Measurements from ENCODE around the gene BIN1.

DNA sequence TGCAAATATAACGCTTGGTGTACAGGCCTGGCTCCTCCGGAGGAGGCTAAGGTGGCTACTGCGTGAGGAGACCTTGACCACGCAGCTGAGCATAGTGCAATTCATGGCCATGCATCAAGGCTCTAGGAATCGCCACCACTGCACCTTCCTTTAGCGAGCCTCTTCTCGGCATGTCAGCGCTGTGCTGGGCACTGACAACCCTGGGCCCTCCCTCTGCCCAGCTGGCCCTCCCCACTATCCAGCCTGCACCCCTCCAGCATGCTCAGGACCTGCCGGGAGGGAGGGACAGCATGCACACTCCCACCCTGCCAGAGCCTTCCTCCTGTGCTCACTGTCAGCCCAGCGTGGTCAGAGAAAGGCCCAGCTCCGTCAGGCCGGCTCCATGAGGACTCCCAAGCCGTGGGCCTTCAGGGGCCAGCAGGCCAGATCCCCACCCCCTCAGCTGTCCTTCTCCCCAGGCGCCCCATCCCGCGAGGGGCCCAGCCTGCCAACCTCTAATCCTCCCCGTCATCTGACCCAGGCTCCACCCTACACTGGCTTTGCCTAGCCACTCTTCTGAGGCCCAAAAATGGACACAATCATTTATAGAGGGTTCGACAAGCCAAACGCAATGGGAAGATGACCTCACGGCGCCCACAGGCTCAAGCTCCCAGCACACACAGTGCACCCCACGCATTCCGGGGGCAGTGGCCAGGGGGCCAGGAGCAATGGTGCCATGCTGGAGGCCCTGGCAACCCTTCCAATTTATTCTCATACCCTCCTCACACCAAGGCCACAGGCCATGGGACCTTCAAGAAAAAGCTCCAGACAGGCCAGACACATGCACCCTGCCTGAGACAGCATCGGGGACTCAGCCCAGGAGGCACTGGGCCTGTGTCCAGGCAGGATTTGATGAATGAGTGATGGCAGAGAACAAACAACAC lies 3.5 kb downstream of the BIN1 start:
- TF ChIP-seq, protein P1, sequence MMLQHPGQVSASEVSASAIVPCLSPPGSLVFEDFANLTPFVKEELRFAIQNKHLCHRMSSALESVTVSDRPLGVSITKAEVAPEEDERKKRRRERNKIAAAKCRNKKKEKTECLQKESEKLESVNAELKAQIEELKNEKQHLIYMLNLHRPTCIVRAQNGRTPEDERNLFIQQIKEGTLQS (IDR thresholded peaks at IDR 0.05): no peak
- no peak for TF ChIP-seq CTCF (IDR thresholded peaks at IDR 0.05 in 2 of 3, conservative IDR thresholded peaks at IDR 0.05 in 1 of 3; ENCODE audit: borderline replicate concordance in 1 of 3, insufficient read depth in 1 of 3, low read depth in 2 of 3, low read length in 2 of 3)
- TF ChIP-seq POLR2A (IDR thresholded peaks at IDR 0.05; ENCODE audit: borderline replicate concordance, extremely low read depth, insufficient read depth, insufficient read length): no peak
- TF ChIP-seq SIN3A (IDR thresholded peaks at IDR 0.05; ENCODE audit: low read depth): no peak
- TF ChIP-seq POLR2AphosphoS5 (IDR thresholded peaks at IDR 0.05; ENCODE audit: low read depth, low read length): no peak
- TF ChIP-seq EZH2 (IDR thresholded peaks at IDR 0.05): no peak
- no peak for TF ChIP-seq YY1 (IDR thresholded peaks at IDR 0.05; ENCODE audit: extremely low read depth, insufficient replicate concordance, low read depth, low read length)
- no peak for TF ChIP-seq EZH2phosphoT487 (IDR thresholded peaks at IDR 0.05; ENCODE audit: borderline replicate concordance)
- no peak for TF ChIP-seq REST (IDR thresholded peaks at IDR 0.05; ENCODE audit: low read depth)
- TF ChIP-seq RAD21 (IDR thresholded peaks at IDR 0.05; ENCODE audit: low read depth): no peak
- TF ChIP-seq FOSL1 (IDR thresholded peaks at IDR 0.05; ENCODE audit: low read depth): no peak
- TF ChIP-seq ZBTB33 (IDR thresholded peaks at IDR 0.05; ENCODE audit: extremely low read depth, insufficient replicate concordance, low read length): no peak
